GM12874 (cell line): Measurements from ENCODE around the gene NADK2.

ENCODE experiments used
- TF ChIP-seq, protein P1 (sequence below): IDR thresholded peaks from 2 replicates; pipeline ENCODE4 v1.5.1; 2011; ENCODE audit warnings: low read depth, mild to moderate bottlenecking, control low read depth, low read length, moderate library complexity; ENCODE audit not compliant: insufficient read depth

The NADK2 gene

DNA sequence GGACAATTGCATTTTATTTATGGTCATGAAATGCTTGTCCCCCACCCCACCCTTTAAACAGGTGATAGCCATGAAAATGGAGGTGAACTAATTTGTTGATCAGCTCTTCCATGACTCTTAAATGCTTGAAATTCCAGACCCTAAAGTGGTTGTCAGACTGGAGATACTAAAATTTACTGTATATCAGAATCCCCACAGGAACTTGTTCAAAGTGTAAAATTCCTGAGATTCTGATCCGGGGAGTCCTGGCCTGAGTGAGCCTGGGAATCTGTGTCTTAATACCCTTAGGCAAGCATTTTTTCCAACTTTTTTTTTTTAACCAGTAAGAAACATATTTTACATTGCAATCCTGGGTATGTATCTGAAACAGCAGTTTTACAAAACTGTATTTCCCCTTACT lies 85.1 kb downstream of the NADK2 start:
- TF ChIP-seq, protein P1, sequence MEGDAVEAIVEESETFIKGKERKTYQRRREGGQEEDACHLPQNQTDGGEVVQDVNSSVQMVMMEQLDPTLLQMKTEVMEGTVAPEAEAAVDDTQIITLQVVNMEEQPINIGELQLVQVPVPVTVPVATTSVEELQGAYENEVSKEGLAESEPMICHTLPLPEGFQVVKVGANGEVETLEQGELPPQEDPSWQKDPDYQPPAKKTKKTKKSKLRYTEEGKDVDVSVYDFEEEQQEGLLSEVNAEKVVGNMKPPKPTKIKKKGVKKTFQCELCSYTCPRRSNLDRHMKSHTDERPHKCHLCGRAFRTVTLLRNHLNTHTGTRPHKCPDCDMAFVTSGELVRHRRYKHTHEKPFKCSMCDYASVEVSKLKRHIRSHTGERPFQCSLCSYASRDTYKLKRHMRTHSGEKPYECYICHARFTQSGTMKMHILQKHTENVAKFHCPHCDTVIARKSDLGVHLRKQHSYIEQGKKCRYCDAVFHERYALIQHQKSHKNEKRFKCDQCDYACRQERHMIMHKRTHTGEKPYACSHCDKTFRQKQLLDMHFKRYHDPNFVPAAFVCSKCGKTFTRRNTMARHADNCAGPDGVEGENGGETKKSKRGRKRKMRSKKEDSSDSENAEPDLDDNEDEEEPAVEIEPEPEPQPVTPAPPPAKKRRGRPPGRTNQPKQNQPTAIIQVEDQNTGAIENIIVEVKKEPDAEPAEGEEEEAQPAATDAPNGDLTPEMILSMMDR, result no peak

DNA sequence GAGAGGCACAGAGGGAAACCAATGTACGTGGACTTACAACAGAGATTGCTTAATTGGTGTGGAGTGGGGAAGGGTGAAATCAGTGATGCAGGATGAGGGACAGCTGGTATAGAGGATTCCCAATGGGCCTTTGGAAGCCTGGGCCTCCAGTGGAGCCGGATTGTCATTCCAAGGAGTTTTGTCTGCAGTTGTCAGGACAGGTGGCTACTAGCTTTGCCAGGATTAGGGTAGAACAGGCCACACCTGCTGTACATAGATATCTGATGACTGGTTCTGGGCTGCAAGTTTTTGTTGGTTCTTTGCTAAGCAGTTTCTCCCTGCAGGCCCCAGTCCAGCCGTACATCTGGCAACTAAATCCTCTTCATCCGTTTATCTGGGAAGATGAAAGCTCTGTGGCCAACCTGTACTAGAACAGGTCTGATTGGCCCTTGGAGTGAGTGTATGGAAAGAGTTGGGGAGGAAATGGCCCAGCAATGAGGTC lies 85.6 kb downstream of the NADK2 start:
- TF ChIP-seq, protein P1, result no peak

DNA sequence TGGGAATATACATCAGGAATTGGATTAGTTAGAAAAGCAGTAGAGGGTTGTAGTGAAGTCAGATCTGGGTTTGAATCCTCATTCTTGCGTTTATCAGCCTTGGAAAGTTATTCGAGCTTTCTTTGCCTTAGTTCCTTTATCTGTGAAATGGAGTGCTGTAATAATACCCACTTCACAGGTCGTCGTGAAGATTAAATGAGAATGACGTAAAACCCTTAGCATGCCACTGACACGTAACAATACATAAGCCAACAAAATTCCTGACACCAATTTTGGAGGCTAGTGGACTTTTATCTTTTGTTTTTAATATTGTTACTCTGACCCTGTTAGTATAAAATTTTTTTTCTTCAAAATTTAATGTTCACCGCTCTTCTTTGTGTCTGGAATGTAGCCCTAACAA lies 86.4 kb downstream of the NADK2 start:
- TF ChIP-seq, protein P1, result no peak

DNA sequence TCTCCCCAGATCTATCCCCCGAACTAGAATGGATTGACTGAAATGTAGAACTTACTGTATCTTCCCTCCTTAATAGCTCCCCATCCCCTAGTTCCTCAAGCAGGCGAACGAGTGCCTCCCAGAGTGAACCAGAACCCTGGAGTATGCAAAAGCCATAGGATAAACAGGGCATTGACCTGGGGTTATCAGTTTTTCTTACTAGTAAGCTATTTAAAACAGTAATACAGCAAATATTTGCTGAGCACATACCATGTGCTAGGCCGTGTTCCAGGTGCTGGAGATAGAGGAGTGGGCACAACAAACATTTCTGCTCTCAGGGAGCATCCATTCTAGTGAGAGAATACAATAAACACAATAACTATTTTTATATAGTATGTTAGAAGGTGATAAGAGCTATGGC lies 88.0 kb downstream of the NADK2 start:
- TF ChIP-seq, protein P1, result no peak

DNA sequence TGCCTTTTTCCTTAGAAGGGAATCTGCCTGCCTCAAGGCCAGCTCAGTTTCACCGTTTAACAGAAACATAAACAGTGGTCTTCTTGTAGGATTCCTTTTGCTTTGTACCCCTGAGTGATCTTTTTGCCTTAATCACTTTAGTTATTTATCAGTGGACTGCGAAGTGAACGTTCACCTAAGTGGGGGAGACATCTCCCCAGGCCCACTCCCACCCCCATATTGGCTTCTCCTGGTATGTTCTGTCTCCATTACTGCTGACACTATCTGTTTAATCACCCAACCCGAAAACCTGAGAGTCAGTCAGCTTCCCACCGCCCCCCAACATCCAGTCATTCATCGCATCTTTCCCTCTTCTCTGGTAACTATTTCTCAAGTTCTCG lies 88.4 kb downstream of the NADK2 start:
- TF ChIP-seq, protein P1, result no peak

DNA sequence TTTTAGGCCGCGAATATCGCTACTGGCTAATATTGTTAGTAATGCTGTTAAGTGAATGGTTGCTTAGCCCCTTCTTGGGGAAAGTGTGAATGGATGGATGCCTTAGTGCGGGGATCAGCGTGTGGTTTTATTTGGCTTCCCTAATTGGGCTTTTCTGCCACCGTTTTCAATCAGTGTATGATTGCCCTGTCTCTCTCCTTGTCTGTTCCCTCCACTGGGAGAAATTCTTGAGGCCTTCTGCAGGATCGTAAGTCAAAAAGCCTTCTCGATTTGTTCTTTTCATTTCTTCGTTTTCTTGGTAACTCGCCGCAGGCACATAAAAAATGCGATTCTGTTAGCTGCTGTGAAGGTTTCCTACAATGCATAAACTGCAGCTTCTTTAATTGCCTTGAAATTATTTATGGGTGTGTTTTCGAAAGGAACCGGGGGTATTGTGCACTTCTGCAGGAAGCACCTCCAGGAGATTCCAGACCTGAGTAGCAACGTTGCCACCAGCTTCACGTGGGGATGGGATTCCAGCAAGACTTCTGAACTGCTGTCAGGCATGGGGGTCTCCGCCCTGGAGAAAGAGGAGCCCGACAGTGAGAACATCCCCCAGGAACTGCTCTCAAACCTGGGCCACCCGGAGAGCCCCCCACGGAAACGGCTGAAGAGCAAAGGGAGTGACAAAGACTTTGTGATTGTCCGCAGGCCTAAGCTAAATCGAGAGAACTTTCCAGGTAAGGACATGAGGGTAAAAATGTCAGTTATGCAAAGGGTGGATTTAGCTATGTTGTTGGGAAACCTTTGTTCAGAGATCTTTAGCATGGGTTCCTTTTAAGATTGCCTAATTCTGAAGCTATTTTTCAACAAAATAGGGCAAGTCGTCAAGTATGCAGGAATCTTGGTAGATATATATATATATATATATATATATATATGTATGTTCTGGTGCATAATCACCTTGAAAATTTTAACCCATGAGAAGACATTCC lies 89.1 kb downstream of the NADK2 start:
- TF ChIP-seq, protein P1, result no peak

DNA sequence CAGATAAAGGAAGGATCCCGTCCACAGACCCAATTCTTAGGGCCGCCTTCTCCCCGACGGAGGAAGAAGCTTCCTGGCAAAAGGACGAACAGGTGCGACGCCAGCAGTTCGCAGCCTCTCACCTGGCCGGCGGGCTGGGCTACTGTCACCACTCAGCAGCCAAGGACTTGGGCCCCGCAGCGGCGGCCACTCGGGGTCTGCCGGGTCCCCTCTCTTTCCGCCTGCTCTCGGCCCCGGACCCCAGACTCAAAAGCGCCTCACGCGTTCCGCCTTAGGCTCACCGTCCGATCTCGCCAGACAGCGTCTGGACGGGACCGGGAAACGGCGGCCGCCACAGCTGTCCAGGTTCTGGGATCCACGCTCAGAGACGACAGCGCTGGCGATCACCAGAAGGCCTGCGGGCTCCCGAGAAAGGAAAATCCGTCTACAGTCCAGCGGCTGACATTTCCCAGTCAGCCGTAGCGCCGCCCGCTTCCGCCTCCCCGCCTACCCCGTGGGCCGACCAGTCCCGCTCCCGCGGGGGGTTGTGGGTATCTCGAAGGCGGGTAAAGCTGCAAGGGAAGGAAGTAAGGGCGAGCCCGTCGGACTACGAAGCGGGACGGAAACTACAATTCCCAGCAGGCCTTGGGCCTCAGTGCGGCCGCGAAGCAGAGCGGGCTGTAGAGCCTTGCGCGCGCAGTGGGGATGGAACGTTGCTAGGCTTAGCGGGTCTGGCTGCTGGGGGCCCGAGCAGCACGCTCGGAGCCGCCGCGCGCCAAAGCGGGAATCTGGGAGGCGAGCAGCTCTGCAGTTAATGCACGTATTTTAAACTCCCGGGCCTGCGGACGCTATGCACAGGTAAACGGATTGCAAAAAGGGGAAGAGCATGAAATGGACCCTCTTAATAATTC lies 90.0 kb downstream of the NADK2 start, which contains the start of the genes LMBRD2 and SKP2:
Gene LMBRD2 (minus strand): TSS at position 454 of the 890 bp plus-strand sequence. CDS start 8,538 bp downstream, outside the sequence.
Gene SKP2 (plus strand): TSS at position 678 of the 890 bp plus-strand sequence. CDS start 152 bp downstream, at position 830.
- TF ChIP-seq, protein P1, result no peak
